RPMI7951 (cell line): ENCODE data around the gene PCDHGB5. TPM values are rescaled to one million over a fixed set of nuclear protein-coding genes. Genes with fewer than 3 reads are reported as not detected.
A peak's percentile ranks its signal among the peaks of the same experiment; 100 is the strongest.
"Not testable (repeated sequence)": the region's sequence is repeated elsewhere in the genome, so short reads cannot be mapped to it uniquely, and the experiment has no call there.

Experiments
- DNase-seq: peaks from one replicate; pipeline ENCODE4 v3.0.0-alpha.2; 2012; ENCODE audit warnings: low read depth
- total RNA-seq: library from RNA; depleted of rRNA; stranded (reverse); fragments of >200 nt; shearing (Covaris generic); gene quantifications from 2 replicates; pipeline ENCODE4 v1.2.3, GENCODE V29; 2014

PCDHGB5 gene
- total RNA-seq, 1 experiment from 2014 or later: 18.6 TPM

DNA sequence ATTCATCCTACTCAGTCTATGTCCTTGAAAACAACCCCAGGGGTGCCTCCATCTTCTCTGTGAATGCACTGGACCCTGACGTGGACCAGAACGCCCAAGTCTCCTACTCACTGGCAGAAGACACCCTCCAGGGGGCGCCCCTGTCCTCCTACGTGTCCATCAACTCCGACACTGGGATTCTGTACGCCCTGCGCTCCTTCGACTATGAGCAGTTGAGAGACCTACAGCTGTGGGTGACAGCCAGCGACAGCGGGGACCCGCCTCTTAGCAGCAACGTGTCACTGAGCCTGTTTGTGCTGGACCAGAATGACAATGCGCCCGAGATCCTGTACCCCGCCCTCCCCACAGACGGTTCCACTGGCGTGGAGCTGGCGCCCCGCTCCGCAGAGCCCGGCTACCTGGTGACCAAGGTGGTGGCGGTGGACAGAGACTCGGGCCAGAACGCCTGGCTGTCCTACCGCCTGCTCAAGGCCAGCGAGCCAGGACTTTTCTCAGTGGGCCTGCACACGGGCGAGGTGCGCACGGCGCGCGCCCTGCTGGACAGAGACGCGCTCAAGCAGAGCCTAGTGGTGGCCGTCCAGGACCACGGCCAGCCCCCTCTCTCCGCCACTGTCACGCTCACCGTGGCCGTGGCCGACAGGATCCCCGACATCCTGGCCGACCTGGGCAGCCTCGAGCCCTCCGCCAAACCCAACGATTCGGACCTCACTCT is 22.1 kb upstream of the PCDHGB5 start:
- DNase-seq: not testable (repeated sequence)

DNA sequence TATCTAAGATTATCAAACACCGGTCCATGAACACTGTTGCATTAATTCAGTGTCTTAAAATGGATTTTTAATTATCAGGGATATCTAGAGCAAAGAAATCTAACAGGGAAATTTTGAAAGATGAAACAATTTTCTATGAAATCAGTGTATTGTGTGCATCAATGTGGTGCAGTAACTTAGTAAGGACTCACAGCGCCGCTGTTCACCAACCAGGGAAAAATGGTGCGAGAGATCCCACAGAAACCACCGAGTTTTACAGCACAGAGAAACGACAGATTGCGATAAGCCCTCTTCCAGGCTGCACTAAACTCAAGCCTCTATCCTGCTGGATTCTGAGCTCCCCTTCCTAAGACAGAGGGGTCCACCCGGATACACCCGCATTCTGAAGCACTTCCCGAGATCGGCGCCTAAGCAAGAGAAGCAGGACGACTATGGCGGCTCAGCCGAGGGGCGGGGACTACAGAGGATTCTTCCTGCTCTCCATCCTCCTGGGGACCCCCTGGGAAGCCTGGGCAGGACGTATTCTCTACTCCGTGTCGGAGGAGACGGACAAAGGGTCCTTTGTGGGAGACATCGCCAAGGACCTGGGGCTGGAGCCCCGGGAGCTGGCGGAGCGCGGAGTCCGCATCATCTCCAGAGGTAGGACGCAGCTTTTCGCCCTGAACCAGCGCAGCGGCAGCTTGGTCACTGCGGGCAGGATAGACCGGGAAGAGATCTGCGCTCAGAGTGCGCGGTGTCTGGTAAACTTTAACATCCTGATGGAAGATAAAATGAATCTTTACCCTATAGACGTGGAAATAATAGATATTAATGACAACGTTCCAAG is 15.1 kb upstream of the PCDHGB5 start, which contains the start of gene PCDHGA7:
Gene PCDHGA7, plus strand, starts transcription at position 274 of the 826 bp plus-strand sequence. Its CDS starts 158 bp downstream, at position 432.
- DNase-seq: peak; percentile 62

DNA sequence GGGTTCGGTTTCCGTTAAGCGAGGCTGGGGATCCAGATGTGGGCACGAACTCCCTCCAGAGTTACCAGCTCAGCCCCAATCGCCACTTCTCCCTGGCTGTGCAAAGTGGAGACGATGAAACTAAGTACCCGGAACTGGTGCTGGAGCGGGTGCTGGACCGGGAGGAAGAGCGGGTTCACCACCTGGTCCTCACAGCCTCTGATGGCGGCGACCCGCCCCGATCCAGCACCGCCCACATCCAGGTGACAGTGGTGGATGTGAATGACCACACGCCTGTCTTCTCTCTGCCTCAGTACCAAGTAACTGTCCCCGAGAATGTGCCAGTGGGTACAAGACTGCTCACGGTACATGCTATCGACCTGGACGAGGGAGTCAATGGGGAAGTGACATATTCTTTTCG is 14.4 kb upstream of the PCDHGB5 start:
- DNase-seq: no peak

DNA sequence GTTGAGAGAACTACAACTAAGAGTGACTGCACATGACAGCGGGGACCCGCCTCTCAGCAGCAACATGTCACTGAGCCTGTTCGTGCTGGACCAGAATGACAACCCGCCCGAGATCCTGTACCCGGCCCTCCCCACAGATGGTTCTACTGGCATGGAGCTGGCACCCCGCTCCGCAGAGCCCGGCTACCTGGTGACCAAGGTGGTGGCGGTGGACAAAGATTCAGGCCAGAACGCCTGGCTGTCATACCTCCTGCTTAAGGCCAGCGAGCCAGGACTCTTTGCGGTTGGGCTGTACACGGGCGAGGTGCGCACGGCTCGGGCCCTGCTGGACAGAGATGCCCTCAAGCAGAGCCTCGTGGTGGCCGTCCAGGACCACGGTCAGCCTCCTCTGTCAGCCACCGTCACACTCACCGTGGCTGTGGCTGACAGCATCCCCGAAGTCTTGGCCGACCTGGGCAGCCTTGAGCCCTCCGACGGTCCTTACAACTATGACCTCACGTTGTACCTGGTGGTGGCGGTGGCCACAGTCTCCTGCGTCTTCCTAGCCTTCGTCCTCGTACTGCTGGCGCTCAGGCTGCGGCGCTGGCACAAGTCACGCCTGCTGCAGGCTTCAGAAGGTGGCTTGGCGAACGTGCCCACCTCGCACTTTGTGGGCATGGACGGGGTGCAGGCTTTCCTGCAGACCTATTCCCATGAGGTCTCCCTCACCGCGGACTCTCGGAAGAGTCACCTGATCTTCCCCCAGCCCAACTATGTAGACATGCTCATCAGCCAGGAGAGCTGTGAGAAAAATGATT is 13.1 kb upstream of the PCDHGB5 start:
- no peak for DNase-seq

DNA sequence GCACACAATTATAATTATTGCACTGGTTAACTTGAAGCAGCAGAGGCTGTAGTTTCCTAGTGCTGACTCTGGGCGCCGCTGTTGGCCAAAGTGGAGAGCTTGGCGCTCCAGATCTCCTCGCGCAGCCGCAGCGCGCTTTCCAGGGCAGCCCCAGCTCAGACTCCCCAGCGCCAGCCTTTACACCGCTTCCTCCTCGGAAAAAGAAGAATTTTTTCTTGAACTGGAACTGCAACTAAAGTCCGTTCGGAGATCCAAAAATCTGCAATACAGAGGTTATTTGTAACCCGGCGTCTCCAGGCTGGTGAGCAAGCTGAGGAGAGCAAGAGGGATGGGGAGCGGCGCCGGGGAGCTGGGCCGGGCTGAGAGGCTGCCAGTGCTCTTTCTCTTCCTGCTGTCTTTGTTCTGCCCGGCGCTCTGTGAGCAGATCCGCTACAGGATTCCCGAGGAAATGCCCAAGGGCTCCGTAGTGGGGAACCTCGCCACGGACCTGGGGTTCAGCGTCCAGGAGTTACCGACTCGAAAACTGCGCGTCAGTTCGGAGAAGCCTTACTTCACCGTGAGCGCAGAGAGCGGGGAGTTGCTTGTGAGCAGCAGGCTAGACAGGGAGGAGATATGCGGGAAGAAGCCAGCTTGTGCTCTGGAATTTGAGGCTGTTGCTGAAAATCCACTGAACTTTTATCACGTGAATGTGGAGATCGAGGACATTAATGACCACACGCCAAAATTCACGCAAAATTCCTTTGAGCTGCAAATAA is 10.0 kb upstream of the PCDHGB5 start, which contains the start of gene PCDHGB4:
Gene PCDHGB4, plus strand, starts transcription at position 142 of the 755 bp plus-strand sequence. Its CDS starts 187 bp downstream, at position 329.
- peak; percentile 58 for DNase-seq

DNA sequence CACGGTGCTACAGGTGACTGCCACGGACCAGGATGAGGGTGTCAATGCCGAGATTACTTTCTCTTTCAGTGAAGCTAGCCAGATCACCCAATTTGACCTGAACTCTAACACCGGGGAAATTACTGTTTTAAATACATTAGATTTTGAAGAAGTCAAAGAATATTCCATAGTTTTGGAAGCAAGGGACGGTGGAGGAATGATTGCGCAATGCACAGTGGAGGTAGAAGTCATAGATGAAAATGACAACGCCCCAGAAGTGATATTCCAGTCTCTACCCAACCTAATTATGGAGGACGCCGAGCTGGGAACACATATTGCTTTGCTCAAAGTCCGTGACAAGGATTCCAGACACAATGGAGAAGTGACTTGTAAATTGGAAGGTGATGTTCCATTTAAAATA is 9.1 kb upstream of the PCDHGB5 start:
- DNase-seq: no peak

DNA sequence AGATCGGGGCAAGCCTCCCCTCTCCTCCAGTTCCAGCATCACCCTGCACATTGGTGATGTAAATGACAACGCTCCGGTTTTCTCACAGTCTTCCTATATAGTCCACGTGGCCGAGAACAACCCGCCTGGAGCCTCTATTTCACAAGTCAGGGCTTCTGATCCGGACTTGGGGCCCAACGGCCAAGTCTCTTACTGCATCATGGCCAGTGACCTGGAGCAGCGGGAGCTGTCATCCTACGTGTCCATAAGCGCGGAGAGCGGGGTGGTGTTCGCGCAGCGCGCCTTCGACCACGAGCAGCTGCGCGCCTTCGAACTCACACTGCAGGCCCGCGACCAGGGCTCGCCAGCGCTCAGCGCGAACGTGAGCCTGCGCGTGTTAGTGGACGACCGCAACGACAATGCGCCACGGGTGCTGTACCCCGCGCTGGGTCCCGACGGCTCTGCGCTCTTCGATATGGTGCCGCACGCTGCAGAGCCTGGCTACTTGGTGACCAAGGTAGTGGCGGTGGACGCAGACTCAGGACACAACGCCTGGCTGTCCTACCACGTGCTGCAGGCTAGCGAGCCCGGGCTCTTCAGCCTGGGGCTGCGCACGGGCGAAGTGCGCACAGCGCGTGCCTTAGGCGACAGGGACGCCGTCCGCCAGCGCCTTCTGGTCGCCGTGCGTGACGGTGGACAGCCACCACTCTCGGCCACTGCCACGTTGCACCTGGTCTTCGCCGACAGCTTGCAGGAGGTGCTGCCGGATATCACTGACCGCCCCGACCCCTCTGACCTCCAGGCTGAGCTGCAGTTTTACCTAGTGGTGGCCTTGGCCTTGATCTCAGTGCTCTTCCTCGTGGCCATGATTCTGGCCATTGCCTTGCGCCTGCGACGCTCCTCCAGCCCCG is 8.3 kb upstream of the PCDHGB5 start:
- no peak for DNase-seq

DNA sequence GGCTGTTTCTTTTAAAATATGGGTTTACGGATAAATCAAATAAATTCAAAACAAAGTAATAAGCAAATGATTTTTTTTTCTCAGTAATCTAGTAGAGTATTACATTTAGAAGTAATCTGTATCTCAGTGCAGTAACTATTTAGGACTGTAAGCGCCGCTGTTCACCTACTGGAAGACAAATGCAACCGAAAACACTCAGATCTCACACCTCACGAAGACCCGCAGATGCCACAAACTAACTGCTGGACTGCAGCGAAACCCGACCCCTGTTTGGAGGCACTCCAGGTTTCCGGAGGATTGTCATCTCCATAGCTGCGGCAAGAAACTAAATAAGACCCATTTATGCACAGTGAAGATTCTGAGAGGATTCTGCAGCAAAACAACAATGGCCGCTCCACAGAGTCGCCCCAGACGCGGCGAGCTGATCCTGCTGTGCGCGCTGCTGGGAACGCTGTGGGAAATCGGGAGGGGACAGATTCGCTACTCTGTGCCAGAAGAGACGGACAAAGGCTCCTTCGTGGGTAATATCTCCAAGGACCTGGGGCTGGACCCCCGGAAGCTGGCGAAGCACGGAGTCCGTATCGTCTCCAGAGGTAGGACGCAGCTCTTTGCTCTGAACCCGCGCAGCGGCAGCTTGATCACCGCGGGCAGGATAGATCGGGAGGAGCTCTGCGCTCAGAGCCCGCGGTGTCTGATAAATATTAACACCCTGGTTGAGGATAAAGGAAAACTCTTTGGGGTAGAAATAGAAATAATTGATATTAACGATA is 5.1 kb upstream of the PCDHGB5 start, which contains the start of gene PCDHGA8:
Gene PCDHGA8, plus strand, starts transcription at position 205 of the 770 bp plus-strand sequence. Its CDS starts 181 bp downstream, at position 386.
- DNase-seq: no peak

DNA sequence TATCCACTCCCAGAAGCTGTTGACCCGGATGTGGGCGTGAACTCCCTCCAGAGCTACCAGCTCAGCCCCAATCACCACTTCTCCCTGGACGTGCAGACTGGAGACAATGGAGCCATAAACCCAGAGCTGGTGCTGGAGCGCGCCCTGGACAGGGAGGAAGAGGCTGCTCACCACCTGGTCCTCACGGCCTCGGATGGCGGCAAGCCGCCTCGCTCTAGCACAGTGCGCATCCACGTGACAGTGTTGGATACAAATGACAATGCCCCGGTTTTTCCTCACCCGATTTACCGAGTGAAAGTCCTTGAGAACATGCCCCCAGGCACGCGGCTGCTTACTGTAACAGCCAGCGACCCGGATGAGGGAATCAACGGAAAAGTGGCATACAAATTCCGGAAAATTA is 4.5 kb upstream of the PCDHGB5 start:
- DNase-seq: no peak

DNA sequence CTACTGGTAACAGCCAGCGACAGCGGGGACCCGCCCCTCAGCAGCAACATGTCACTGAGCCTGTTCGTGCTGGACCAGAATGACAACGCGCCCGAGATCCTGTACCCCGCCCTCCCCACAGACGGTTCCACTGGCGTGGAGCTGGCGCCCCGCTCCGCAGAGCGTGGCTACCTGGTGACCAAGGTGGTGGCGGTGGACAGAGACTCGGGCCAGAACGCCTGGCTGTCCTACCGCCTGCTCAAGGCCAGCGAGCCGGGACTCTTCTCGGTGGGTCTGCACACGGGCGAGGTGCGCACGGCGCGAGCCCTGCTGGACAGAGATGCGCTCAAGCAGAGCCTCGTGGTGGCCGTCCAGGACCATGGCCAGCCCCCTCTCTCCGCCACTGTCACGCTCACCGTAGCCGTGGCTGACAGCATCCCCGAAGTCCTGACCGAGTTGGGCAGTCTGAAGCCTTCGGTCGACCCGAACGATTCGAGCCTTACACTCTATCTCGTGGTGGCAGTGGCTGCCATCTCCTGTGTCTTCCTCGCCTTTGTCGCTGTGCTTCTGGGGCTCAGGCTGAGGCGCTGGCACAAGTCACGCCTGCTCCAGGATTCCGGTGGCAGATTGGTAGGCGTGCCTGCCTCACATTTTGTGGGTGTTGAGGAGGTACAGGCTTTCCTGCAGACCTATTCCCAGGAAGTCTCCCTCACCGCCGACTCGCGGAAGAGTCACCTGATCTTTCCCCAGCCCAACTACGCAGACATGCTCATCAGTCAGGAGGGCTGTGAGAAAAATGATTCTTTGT is 3.2 kb upstream of the PCDHGB5 start:
- DNase-seq: not testable (repeated sequence)

DNA sequence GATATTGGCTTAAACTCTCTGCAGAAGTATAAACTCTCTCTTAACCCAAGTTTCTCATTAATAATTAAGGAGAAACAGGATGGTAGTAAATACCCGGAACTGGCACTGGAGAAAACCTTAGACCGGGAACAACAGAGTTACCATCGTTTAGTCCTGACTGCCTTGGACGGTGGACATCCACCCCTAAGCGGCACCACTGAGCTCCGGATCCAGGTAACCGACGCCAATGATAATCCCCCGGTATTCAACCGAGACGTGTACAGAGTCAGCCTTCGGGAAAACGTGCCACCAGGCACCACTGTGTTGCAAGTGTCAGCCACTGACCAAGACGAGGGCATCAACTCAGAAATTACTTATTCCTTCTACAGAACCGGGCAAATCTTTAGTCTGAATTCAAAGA is 861 bp downstream of the PCDHGB5 start:
- no peak for DNase-seq

DNA sequence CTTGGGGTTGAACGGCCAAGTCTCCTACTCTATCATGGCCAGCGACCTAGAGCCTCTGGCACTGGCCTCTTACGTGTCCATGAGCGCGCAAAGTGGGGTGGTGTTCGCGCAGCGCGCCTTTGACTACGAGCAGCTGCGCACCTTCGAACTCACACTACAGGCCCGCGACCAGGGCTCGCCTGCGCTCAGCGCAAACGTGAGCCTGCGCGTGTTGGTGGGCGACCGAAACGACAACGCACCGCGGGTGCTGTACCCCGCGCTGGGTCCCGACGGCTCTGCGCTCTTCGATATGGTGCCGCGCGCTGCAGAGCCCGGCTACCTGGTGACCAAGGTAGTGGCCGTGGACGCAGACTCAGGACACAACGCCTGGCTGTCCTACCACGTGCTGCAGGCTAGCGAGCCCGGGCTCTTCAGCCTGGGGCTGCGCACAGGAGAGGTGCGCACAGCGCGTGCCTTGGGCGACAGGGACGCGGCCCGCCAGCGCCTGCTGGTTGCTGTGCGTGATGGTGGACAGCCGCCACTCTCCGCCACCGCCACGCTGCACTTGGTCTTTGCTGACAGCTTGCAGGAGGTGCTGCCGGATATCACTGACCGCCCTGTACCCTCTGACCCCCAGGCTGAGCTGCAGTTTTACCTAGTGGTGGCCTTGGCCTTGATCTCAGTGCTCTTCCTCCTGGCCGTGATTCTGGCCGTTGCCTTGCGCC is 2.0 kb downstream of the PCDHGB5 start:
- no peak for DNase-seq

DNA sequence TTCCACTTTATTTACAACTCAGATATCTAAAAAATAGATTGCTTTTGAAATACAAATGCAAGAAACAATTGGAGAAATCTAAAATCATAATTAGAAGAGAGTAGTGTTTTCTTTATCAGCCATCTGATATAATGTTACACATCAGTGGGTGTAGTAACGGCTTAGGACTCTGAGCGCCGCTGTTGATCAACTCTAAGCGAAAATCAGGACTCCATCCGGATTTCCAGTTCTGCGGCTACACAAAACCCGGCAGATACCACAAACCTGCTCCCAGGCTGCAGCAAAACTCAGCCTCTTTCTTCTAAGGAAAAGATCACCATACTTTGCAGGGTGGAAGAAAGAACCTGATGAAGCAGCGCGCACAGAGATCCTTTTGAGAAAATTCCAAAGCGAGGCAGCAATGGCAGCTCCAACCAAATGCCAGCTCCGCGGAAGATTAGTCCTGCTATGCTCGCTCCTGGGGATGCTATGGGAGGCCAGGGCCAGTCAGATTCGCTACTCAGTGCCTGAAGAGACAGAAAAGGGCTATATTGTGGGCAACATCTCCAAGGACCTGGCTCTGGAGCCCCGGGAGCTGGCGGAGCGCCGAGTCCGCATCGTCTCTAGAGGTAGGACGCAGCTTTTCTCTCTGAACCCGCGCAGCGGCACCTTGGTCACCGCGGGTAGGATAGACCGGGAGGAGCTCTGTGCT is 5.0 kb downstream of the PCDHGB5 start, which contains the start of gene PCDHGA9:
Gene PCDHGA9, plus strand, starts transcription at position 226 of the 691 bp plus-strand sequence. Its CDS starts 175 bp downstream, at position 401.
- no peak for DNase-seq

DNA sequence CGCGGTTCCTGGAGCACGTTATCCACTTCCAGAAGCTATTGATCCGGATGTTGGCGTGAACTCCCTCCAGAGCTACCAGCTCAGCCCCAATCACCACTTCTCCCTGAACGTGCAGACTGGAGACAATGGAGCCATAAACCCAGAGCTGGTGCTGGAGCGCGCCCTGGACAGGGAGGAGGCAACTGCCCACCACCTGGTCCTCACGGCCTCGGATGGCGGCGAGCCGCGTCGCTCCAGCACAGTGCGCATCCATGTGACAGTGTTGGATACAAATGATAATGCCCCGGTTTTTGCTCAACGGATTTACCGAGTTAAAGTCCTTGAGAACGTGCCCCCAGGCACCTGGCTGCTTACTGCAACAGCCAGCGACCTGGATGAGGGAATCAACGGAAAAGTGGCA is 5.6 kb downstream of the PCDHGB5 start:
- DNase-seq: no peak

DNA sequence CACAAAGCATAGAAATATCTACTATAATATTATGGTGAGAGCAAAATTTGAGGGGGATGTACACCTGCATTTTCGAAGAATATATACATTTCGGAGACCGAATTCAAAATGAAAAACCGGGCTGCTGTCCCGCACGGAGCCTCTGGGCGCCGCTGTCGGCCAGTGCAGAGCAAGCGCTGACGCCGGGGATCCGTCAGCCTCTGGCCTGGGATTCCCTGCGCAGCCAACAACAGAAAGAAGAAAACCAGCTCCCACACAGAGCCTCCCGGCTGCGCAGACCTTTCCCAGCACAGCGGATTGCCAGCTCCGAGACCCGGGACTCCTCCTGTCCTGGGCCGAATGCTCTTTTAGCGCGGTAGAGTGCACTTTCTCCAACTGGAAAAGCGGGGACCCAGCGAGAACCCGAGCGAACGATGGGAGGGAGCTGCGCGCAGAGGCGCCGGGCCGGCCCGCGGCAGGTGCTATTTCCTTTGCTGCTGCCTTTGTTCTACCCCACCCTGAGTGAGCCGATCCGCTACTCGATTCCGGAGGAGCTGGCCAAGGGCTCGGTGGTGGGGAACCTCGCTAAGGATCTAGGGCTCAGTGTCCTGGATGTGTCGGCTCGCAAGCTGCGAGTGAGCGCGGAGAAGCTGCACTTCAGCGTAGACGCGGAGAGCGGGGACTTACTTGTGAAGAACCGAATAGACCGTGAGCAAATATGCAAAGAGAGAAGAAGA is 10.2 kb downstream of the PCDHGB5 start, which contains the start of gene PCDHGB6:
Gene PCDHGB6, plus strand, starts transcription at position 232 of the 716 bp plus-strand sequence. Its CDS starts 182 bp downstream, at position 414.
- not testable (repeated sequence) for DNase-seq
